ENCODE measurements around the gene L1CAM.

DNA sequence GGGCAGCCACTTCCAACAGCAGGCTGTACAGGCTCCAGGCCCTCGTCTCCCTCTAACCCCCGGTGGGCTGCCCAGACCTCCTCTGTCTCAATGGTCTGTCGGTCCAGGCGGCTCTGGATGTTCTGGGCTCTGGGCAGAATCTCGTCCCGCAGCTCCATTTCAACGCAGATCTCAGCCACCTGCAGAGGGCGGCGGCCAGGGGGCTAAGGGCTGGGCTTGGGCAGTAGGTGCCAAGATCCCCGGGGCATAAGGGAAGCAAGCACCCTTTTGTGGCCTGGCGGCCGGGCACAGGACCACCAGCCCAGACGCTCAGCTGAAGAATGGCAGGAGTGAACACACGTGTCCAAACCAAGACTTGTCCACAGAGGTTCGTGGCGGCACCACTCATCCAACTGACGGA is 27.7 kb upstream of the L1CAM start:
- TF ChIP-seq, protein P1, sequence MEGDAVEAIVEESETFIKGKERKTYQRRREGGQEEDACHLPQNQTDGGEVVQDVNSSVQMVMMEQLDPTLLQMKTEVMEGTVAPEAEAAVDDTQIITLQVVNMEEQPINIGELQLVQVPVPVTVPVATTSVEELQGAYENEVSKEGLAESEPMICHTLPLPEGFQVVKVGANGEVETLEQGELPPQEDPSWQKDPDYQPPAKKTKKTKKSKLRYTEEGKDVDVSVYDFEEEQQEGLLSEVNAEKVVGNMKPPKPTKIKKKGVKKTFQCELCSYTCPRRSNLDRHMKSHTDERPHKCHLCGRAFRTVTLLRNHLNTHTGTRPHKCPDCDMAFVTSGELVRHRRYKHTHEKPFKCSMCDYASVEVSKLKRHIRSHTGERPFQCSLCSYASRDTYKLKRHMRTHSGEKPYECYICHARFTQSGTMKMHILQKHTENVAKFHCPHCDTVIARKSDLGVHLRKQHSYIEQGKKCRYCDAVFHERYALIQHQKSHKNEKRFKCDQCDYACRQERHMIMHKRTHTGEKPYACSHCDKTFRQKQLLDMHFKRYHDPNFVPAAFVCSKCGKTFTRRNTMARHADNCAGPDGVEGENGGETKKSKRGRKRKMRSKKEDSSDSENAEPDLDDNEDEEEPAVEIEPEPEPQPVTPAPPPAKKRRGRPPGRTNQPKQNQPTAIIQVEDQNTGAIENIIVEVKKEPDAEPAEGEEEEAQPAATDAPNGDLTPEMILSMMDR (IDR thresholded peaks at IDR 0.05) = no peak
- no peak for TF ChIP-seq ZFX (IDR thresholded peaks at IDR 0.05; ENCODE audit: borderline replicate concordance)

Measured in 22Rv1 (cell line).